K562 (cell line): ENCODE results near the gene GAB2. TPM values are rescaled to one million over a fixed set of nuclear protein-coding genes. Genes with fewer than 3 reads are reported as not detected.

Experiments
- ARID1B ChIP-seq: fragments of 450-650 bp; IDR thresholded peaks from 2 replicates; pipeline ENCODE4 v1.6.1; 2016; ENCODE audit warnings: antibody characterized with exemption, mild to moderate bottlenecking, inconsistent platforms
- MNT ChIP-seq, 2 experiments: fragments of 450-650 bp; conservative IDR thresholded peaks; 2 replicates each; pipeline ENCODE4 v1.6.1; 2017; ENCODE audit warnings: mild to moderate bottlenecking in 2 of 2, moderate library complexity in 2 of 2
- POLR2H ChIP-seq: IDR thresholded peaks from 2 replicates; pipeline ENCODE4 v1.6.1; 2016; ENCODE audit warnings: missing genetic modification characterization, low read depth, mild to moderate bottlenecking, control low read depth, missing compliant biosample characterization, moderate library complexity
- RAD21 ChIP-seq, 2 experiments: fragments of 250-450 bp in 1 of 2; fragments of 450-650 bp in 1 of 2; sonication (Bioruptor Pico) in 1 of 2; formaldehyde crosslinking in 1 of 2; IDR thresholded peaks in 1 of 2; conservative IDR thresholded peaks in 1 of 2; 2 replicates each; pipeline versions ENCODE4 v1.4.0 to v1.8.0; 2020 to 2022; ENCODE audit warnings: mild to moderate bottlenecking in 2 of 2, moderate library complexity in 1 of 2
- ZNF318 ChIP-seq, 2 experiments: fragments of 450-650 bp; IDR thresholded peaks; 2 replicates each; pipeline ENCODE4 v1.6.1; 2016; ENCODE audit warnings: mild to moderate bottlenecking in 2 of 2, borderline replicate concordance in 1 of 2, low read depth in 1 of 2, moderate library complexity in 1 of 2
- ZNF639 ChIP-seq, 2 experiments: fragments of 200-800 bp in 1 of 2; sonication (Bioruptor generic) in 1 of 2; sonication (generic) in 1 of 2; formaldehyde crosslinking in 1 of 2; IDR thresholded peaks in 1 of 2; conservative IDR thresholded peaks in 1 of 2; 2 replicates each; pipeline versions ENCODE4 v1.5.0 to v1.6.1; 2016 to 2020; ENCODE audit warnings: missing compliant biosample characterization in 1 of 2, missing genetic modification characterization in 1 of 2, missing genetic modification reagents in 1 of 2
- ZNF766 ChIP-seq: fragments of 200-800 bp; sonication (Bioruptor generic); conservative IDR thresholded peaks from 2 replicates; pipeline ENCODE4 v1.6.1; 2016; ENCODE audit warnings: missing genetic modification characterization, missing compliant biosample characterization
- polyA plus RNA-seq, 8 experiments: library from polyadenylated mRNA; depleted of rRNA in 4 of 8; stranded (reverse) in 5 of 8; unstranded in 3 of 8; fragments of >200 nt; fragmentation: Nextera tagmentation in 2 of 8; fragmentation: Illumina TruSeq in 1 of 8; extraction: Ambion mirVana in 2 of 8; extraction: Trizol in 1 of 8; gene quantifications; 2 replicates each; pipeline versions ENCODE4 v1.2.1 to v1.2.3, GENCODE V29; 2011 to 2014; ENCODE audit warnings: inconsistent platforms in 1 of 8, missing spikeins in 1 of 8
- total RNA-seq, 7 experiments: library from RNA; depleted of rRNA in 6 of 7; stranded (reverse); fragments of >200 nt in 6 of 7; fragmentation: Illumina TruSeq in 2 of 7; extraction: Trizol in 2 of 7; gene quantifications; 2 replicates each; pipeline versions ENCODE4 v1.2.1 to v1.2.3, GENCODE V29; 2011 to 2021; ENCODE audit warnings: low replicate concordance in 1 of 7
- TF ChIP-seq, protein P1 (sequence below): fragments of 450-650 bp; IDR thresholded peaks from 2 replicates; pipeline ENCODE4 v1.6.1; 2017; ENCODE audit warnings: antibody characterized with exemption, mild to moderate bottlenecking

The GAB2 gene
- total and polyA plus RNA-seq, 9 of the 15 experiments (the other 6 are each of a cell fraction or from before 2014, with no cell fraction given), result 2.3 to 35.2 (median 16.1) TPM

DNA sequence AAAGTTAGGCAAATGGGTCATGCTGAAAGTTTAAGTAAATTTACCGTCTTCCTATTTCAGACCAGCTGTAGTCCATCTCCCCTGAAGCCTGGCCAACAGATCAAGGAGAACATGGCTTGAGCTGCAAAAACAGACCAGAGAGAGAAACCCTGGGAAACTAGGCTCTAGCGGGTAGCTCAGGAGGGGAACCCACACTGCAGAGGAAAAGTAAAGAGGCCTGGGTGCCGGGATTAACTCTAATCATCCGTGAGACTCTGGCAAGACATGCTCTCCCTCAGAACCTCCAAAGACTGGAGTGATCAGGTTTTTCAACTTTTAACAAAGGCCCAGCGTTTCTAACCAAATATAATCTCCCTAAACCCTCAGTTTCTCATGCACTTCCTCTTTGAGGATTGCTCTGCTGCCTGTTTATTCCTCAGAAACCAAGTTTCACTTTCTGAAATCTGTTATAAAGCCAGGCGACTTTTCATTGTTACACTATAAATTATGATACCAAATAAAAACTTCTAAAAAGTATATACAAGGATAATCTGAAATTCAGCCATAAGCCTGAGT, 67.5 kb downstream of the GAB2 start (continued):
- TF ChIP-seq, protein P1, sequence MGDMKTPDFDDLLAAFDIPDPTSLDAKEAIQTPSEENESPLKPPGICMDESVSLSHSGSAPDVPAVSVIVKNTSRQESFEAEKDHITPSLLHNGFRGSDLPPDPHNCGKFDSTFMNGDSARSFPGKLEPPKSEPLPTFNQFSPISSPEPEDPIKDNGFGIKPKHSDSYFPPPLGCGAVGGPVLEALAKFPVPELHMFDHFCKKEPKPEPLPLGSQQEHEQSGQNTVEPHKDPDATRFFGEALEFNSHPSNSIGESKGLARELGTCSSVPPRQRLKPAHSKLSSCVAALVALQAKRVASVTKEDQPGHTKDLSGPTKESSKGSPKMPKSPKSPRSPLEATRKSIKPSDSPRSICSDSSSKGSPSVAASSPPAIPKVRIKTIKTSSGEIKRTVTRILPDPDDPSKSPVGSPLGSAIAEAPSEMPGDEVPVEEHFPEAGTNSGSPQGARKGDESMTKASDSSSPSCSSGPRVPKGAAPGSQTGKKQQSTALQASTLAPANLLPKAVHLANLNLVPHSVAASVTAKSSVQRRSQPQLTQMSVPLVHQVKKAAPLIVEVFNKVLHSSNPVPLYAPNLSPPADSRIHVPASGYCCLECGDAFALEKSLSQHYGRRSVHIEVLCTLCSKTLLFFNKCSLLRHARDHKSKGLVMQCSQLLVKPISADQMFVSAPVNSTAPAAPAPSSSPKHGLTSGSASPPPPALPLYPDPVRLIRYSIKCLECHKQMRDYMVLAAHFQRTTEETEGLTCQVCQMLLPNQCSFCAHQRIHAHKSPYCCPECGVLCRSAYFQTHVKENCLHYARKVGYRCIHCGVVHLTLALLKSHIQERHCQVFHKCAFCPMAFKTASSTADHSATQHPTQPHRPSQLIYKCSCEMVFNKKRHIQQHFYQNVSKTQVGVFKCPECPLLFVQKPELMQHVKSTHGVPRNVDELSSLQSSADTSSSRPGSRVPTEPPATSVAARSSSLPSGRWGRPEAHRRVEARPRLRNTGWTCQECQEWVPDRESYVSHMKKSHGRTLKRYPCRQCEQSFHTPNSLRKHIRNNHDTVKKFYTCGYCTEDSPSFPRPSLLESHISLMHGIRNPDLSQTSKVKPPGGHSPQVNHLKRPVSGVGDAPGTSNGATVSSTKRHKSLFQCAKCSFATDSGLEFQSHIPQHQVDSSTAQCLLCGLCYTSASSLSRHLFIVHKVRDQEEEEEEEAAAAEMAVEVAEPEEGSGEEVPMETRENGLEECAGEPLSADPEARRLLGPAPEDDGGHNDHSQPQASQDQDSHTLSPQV, result peak; percentile 53; the same call in 1 of the 2 replicates
- TF ChIP-seq ZNF639 (CRISPR knock-in tag; conservative IDR thresholded peaks at IDR 0.05 in 1 of 2, IDR thresholded peaks at IDR 0.05 in 1 of 2) (peak in 1 of 2 experiments; percentile 74; a peak in 2 of 4 replicates), ZNF318 (IDR thresholded peaks at IDR 0.05; ENCODE audit: borderline replicate concordance in 1 of 2, low read depth in 1 of 2) (0 out of 4 replicates have a peak, but pooled peaks of 1 of the 2 experiments have one; percentile 43), POLR2H (peak; percentile 4; the same call in 1 of the 2 replicates), RAD21 (CRISPR knock-in tag; conservative IDR thresholded peaks at IDR 0.05 in 1 of 2, IDR thresholded peaks at IDR 0.05 in 1 of 2) (0 out of 4 replicates have a peak, but pooled peaks of 1 of the 2 experiments have one; percentile 4), ARID1B (0 out of 2 replicates have a peak, but pooled peaks have one; percentile 15), ZNF766 (CRISPR knock-in tag) (0 out of 2 replicates have a peak, but pooled peaks have one; percentile 56), MNT (conservative IDR thresholded peaks at IDR 0.05) (peak in 1 of 2 experiments; percentile 17; a peak in 1 of 4 replicates)
